Hematopoietic multipotent progenitor cell treated with erythropoietin and hydrocortisone succinate and interleukin-3 and kit ligand, for 4 days (in vitro differentiated cells): ENCODE results near the gene MOG.
"Not testable (repeated sequence)": the region's sequence is repeated elsewhere in the genome, so short reads cannot be mapped to it uniquely, and the experiment has no call there.

ENCODE experiments used
- DNase-seq: peaks from one replicate; pipeline ENCODE4 v3.0.0-alpha.2; 2015

The MOG gene

DNA sequence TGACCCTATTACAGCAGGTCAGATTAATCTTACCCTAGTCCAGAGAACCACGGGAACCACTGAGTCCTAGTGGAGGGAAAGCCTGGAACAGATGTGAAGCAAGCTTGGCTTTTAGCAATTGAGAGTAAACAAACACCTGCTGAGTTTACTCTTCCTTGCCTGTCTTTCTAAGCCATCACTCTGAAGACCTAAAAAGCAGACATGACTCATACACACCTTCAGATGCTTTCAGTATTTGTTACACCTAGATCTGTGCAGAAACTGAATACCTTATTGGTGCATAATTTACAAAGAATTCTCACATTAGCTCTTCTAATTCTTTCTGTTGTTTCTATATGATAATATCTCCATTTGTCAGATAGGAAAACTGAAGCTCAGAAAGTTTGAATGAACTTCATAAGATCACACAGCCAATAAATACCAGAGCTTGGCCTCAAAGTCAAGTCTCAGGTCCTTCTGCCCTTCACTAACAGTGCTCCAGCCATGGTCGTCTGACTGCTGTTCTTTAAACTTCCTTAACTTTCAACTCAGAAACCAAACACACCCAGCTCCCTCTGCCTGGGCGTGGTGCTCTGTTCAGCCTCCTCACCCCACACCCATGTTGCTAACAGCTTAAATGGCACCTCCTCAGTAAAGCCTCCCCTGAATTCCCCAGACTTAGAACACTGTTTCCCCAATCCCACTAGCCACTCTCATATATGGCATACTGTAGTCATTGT, 15.3 kb upstream of the MOG start:
- peak; percentile 69 for DNase-seq

GRCh38 chr6:29647927-29648642, 8.8 kb upstream of the MOG start:
- peak; percentile 68 for DNase-seq

- DNase-seq: peak; percentile 99
Observed at GRCh38 chr6:29649701-29650673, 6.9 kb upstream of the MOG start.

DNA sequence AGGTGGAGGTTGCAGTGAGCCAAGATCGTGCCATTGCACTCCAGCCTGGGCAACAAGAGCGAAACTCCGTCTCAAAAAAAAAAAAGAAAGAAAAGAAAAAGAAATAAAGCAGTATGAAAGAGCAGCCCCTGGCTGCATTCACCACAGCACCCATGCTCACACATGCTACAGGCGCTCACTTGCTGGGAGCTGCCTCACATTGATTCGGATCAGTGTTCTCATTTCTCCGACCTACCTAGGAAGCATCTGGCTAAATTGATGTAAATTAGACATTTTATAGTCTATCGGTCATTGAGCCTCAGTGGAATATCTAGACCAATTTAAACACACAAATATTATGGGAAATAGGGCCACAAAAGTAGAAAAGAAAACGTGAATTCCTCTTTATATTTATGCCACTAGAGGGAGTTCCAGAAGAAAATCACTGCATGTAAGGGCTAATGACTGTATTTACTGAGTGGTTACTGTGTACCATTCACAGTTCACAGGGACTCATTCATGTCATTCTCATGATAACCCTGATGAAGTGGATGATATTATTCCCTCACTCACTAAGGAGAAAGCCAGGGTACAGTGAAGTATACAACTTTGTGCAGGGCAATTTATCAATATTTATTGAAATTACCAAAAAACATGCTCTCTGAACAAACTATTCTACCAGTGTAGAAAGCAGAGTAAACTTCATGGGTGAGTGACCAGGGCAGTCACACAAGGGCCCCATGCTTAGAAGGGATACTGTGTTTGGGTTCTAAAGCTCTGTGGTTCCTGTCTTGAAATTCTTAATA, 5.3 kb upstream of the MOG start:
- peak; percentile 66 for DNase-seq

- DNase-seq: no peak
Observed at GRCh38 chr6:29652198-29652584, 4.7 kb upstream of the MOG start.

DNA sequence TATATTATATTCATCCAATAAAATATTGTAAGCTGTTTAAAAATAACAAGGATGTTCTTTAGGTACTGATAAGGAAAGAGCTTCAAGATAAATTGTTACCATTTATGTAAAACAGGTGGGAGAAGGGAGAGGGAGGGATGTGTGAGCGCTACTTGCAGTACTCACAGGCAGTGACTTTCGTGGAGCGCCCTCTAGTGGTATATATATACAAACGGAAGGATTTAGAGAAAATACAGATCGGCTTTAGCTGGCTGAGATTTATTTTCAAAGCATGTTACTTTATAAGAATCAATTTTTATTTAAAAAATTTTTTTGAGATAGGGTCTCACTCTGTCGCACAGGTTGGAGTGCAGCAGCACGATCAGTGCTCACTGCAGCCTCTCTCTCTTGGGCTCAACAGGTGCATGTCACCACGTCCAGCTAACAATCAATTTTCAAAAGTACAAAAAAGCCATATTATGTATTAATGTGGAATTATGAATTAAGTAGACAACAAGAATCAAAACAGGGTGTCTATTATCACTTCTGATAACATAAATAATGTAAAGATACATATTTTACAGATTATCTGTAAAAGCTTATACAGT, 3.3 kb upstream of the MOG start:
- DNase-seq: peak; percentile 87

- DNase-seq: no peak
Observed at GRCh38 chr6:29655658-29656057, 1.2 kb upstream of the MOG start.

DNA sequence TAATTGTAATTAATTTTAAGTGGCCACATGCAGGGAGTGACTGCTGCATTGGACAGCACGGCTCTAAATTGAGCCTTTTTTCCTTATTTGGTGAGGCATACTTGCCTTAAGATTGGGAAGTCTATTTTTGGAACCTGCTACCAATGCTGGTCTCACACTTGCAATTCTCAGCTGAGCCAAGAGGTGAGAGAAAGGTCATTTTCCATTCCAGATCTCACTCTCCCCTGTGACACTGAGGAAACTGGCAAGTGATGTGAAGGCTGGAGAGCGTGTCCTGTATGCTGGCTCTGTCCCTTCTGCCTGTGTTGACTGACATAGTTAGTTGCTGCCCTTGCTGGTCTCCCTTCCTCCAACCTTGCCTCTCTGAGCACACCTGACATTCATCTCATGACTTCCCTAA, 735 bp upstream of the MOG start:
- DNase-seq: no peak

- no peak for DNase-seq
Observed at GRCh38 chr6:29661071-29661470, 4.2 kb downstream of the MOG start.

DNA sequence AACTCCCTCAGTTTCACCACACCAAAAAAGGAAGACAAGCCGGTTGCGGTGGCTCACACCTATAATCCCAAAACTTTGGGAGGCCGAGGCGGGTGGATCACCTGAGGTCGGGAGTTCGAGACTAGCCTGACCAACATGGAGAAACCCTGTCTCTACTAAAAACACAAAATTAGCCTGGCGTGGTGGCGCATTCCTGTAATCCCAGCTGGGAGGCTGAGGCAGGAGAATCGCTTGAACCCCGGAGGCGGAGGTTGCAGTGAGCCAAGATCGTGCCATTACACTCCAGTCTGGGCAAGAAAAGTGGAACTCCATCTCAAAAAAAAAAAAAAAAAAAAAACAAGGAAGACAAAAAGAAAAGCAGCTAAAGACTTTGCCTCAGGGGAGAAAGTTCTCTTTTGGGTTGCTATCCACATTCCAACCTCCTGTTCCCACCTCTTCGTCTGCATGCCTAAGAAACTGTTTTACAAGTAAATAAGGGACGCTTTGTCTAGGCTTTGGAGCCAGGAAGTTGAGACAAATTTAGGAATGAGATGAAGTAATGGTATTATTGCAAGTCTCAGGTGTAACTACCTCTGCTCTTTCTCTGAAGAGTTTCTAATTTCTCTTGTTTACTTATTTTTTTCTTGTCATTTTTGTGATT, 4.7 kb downstream of the MOG start:
- DNase-seq: not testable (repeated sequence)

- DNase-seq: no peak
Observed at GRCh38 chr6:29663300-29664042, 6.6 kb downstream of the MOG start.

DNA sequence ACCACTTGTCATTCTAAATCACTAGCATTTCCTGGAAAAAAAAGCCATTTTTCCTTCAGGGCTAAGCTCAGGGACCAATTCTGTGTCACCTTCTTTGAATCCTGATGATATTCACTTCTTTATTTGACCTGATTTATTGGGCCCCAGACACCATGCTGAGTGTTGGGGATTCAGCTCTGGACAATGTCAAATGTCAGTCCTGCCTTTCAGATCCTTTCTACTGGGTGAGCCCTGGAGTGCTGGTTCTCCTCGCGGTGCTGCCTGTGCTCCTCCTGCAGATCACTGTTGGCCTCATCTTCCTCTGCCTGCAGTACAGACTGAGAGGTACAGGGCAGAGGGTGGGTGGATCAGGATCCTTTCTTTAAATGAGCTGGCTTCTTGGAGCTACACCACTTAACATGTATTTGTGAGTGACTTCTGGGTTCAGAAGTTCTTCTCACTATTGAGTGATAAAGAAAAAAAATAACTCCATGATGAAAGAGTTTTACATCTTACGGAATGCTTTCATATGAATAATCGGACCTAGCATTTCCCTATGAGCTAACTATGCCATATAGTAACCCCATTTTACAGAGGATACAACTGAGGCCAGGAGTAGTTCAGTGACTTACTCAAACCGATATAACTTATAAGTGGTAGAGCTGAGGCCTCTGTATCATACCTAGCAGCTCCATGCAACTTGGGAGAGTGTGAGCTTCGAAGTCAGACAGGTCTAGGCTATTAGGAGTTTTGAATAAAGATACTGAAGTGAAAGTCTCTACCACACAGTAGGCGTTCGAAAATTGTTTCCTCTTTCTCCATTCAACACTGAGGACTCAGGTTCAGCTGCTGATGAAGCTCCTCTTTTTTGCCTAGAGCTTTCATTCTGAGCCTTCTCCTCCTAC, 9.3 kb downstream of the MOG start:
- no peak for DNase-seq

- no peak for DNase-seq
Observed at GRCh38 chr6:29666826-29667130, 9.9 kb downstream of the MOG start.

- DNase-seq: no peak
Observed at GRCh38 chr6:29667158-29667557, 10.3 kb downstream of the MOG start.

DNA sequence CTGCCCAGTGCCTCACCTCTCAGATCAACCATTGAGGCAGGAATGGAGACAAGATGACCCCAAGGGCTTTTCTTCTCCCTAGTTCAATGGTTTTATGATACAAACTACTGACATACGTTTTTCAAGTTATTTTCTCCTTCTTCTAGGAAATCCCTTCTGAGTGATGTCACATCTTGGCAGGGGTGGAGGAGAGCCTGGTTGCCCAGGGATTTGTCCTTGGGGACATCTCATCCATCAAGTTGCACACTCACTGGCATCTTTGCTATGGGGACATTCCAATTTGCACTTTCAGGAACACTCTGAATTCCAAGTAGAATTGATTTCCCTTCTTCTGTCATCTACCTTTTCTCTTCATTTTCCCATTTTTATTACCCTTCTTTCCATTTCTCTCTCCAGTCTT, 14.1 kb downstream of the MOG start:
- DNase-seq: no peak

- not testable (repeated sequence) for DNase-seq
Observed at GRCh38 chr6:29672116-29672515, 15.2 kb downstream of the MOG start.

DNA sequence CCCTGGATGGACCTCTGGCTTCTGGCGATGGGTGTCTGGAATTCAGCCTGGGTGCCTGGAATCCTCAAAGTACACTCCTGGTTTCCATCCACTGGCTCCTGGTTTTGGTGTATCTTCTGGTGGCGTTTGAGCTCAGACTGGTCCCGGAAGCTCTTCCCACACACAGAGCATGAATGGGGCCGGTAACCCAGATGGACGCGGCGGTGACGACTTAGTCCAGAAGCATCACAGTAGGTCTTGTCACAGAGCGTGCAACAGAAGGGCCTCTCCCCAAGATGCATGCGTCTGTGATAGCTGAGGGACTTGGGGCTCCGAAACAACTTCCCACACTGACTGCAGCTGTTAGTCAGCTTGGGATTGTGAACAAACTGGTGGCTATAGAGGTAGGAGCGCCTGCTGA, 16.3 kb downstream of the MOG start:
- DNase-seq: no peak

DNA sequence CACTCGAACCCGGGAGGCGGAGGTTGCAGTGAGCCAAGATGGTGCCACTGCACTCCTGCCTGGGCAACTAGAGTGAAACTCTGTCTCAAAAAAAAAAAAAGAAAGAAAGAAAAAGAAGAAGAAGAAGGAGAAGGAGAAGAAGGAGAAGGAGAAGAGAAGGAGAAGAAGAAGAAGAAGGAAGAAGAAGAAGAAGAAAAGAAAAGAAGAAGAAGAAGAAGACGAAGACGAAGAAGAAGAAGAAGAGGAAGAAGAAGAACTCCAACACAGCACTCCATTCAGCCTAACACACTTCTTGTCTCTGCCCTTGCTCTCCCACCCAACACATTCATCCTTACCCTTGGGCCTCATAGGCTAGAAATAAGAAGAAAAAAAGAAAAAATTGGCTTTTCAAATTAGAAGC, 17.1 kb downstream of the MOG start:
- no peak for DNase-seq

- no peak for DNase-seq
Observed at GRCh38 chr6:29675561-29675960, 18.7 kb downstream of the MOG start.

DNA sequence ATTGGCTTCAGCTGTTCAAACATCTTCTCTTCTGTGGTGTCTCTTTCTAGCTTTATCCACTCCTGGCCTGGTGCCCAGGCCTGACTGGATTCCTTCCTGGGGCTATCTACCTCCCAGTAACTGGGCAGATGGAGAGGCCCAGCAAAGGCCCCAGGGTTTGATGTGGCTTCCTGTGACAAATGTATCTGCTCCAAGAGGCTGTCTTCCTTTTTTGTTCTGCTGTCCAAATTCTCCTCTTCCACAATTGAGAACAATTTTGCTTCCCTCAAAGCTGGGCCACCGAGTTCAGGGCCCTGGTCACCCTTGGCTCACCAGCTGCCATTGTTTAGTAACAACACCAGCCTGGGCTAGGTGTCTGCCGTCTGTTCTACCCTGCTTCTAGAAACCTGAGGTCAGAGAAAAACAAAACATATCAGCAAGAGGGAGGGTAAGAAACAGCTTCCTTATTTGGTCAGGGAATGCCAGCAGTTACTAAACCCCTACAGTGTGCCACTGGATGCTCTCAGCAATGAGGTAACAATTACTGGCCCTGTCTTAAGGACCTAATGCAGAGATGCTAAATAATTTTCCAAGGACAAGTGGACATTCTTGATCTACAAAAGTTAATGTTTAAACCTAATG, 20.2 kb downstream of the MOG start:
- peak; percentile 10 for DNase-seq
